Measurements from ENCODE around the gene FSD1L.

The FSD1L gene

DNA sequence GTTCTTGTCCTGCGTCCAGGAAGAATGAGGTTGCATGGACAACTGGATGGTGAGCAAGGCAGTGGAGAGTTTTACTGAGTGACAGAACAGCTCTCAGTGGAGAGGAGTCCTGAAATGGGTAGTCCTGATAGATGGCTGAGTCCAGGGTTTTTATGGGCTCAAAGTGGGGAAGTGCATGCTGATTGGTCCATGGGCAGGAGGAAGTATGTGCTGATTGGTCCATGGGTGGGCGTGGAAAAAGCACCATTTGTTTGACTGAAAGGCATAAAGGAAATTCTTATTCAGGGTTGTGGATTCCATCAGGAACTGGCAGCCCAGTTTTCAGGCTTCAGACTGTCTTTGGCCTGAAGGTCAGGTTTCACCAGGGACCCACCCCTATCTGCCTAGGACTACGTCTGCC lies 10.6 kb downstream of the FSD1L start:
- Histone ChIP-seq H2AFZ (ENCODE audit: insufficient read depth, low read length, poor library complexity) (no peak overlapping the region), H3K18ac (ENCODE audit: low read length) (no peak overlapping the region), H4K91ac (ENCODE audit: low read depth, low read length) (no peak overlapping the region), H2BK12ac (ENCODE audit: low read length) (no peak overlapping the region), H4K12ac (ENCODE audit: low read depth, low read length) (no peak overlapping the region), H3K9ac (ENCODE audit: low read length) (no peak overlapping the region), H2BK5ac (ENCODE audit: low read depth, low read length, poor library complexity) (no peak overlapping the region), H3K27ac (ENCODE audit: low read depth, low read length) (no peak overlapping the region), H3K27me3 (ENCODE audit: insufficient read depth, low read length) (no peaks in the 10 kb centered on the region), H4K8ac (ENCODE audit: low read depth, low read length) (no peak overlapping the region), H3K79me1 (ENCODE audit: low read length) (no peaks in the 10 kb centered on the region), H3K23ac (ENCODE audit: low read length) (no peak overlapping the region), H3K79me2 (ENCODE audit: control insufficient read depth, insufficient read depth, low read length, poor library complexity) (no peaks in the 10 kb centered on the region), H3K36me3 (ENCODE audit: control insufficient read depth in 1 of 2, insufficient read depth in 2 of 2, low read length in 2 of 2) (no peaks in the 10 kb centered on the region), H3K9me3 (ENCODE audit: insufficient read depth, low read depth, low read length) (peaks cover 5% of the 10 kb centered on the region), H3K14ac (ENCODE audit: low read length) (no peak overlapping the region), H3K4ac (ENCODE audit: low read depth, low read length) (no peak overlapping the region), H2AK5ac (ENCODE audit: low read length) (no peak overlapping the region), H3K4me3 (ENCODE audit: low read depth, low read length) (no peak overlapping the region), H3K4me1 (ENCODE audit: control insufficient read depth in 1 of 2, insufficient read depth in 2 of 2, low read length in 2 of 2) (peaks cover 0 to 2% of the 10 kb centered on the region in 2 experiments), H2BK120ac (ENCODE audit: insufficient read depth, low read length, poor library complexity) (no peak overlapping the region), H3K4me2 (ENCODE audit: low read length) (no peak overlapping the region)
- DNase-seq, result no peak
- WGBS (ENCODE audit: extremely low coverage, insufficient coverage, insufficient read length), result no CpG with 5 or more reads among the region's 3 CpGs

DNA sequence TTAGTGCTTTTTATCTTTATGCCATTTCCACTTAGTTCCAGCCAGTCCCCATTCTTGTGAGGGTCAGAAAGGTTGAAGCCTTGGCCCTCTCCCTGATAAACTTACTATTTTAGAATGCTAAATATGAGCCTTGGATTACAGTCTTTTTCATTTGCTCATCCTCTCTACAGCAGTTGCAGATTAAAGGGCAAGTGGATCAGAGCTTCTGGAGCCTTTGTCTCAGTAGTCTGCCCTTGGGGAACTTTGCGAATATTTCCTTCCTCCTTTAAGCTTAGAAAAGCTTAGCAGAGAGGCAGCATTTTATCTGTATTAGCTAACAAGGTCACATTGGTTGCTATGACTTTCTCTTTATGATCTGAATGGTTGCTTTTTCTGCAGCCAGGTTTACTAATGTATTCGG lies 11.5 kb downstream of the FSD1L start:
- no peak overlapping the region for H2BK120ac ChIP-seq (ENCODE audit: insufficient read depth, low read length, poor library complexity)
- no peaks in the 10 kb centered on the region for H3K36me3 ChIP-seq (ENCODE audit: control insufficient read depth in 1 of 2, insufficient read depth in 2 of 2, low read length in 2 of 2)
- no peak overlapping the region for H3K4me2 ChIP-seq (ENCODE audit: low read length)
- no peak overlapping the region for H4K91ac ChIP-seq (ENCODE audit: low read depth, low read length)
- no peak overlapping the region for H4K12ac ChIP-seq (ENCODE audit: low read depth, low read length)
- H3K9me3 ChIP-seq (ENCODE audit: insufficient read depth, low read depth, low read length), result peaks cover 5% of the 10 kb centered on the region
- peak in 1 of 2 donors; percentile 68 for DNase-seq
- H3K9ac ChIP-seq (ENCODE audit: low read length), result no peak overlapping the region
- H2AFZ ChIP-seq (ENCODE audit: insufficient read depth, low read length, poor library complexity), result no peak overlapping the region
- no peak overlapping the region for H3K27ac ChIP-seq (ENCODE audit: low read depth, low read length)
- H3K79me2 ChIP-seq (ENCODE audit: control insufficient read depth, insufficient read depth, low read length, poor library complexity), result no peaks in the 10 kb centered on the region
- no peaks in the 10 kb centered on the region for H3K79me1 ChIP-seq (ENCODE audit: low read length)
- no peak overlapping the region for H3K4me3 ChIP-seq (ENCODE audit: low read depth, low read length)
- no peak overlapping the region for H3K23ac ChIP-seq (ENCODE audit: low read length)
- no CpG with 5 or more reads among the region's 2 CpGs for WGBS (ENCODE audit: extremely low coverage, insufficient coverage, insufficient read length)
- H4K8ac ChIP-seq (ENCODE audit: low read depth, low read length), result no peak overlapping the region
- no peak overlapping the region for H2AK5ac ChIP-seq (ENCODE audit: low read length)
- no peaks in the 10 kb centered on the region for H3K27me3 ChIP-seq (ENCODE audit: insufficient read depth, low read length)
- no peak overlapping the region for H3K18ac ChIP-seq (ENCODE audit: low read length)
- peaks cover 0 to 2% of the 10 kb centered on the region in 2 experiments for H3K4me1 ChIP-seq (ENCODE audit: control insufficient read depth in 1 of 2, insufficient read depth in 2 of 2, low read length in 2 of 2)
- H2BK5ac ChIP-seq (ENCODE audit: low read depth, low read length, poor library complexity), result no peak overlapping the region
- no peak overlapping the region for H3K4ac ChIP-seq (ENCODE audit: low read depth, low read length)
- no peak overlapping the region for H3K14ac ChIP-seq (ENCODE audit: low read length)
- no peak overlapping the region for H2BK12ac ChIP-seq (ENCODE audit: low read length)

DNA sequence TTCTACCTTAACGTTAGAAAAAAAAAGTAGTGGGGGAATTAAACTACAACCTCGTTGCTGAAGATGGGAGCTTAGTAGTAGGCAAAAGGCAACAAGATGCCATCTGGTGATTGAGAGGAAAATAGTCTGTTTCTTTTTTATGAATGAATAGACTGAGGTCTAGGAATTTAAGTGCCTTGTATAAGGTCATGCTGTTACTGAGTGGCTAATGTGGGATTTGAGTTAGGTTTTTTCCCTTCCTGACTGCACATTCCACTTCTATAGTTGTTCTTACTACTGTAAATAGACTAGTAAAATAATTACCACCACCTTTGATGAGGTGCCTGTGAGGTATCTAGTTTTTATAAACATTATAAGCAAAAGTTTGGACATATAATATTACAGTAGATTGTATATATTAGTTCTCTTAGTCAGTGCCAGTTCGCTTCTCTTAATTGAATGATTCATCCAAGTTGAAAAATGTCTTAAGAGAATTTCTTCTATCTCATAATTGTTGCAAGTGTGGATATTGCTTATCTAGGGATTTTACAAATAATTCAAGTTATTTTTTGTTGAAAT lies 19.1 kb downstream of the FSD1L start:
- Histone ChIP-seq H4K12ac (ENCODE audit: low read depth, low read length) (no peak overlapping the region), H3K27ac (ENCODE audit: low read depth, low read length) (no peak overlapping the region), H3K23ac (ENCODE audit: low read length) (no peak overlapping the region)

DNA sequence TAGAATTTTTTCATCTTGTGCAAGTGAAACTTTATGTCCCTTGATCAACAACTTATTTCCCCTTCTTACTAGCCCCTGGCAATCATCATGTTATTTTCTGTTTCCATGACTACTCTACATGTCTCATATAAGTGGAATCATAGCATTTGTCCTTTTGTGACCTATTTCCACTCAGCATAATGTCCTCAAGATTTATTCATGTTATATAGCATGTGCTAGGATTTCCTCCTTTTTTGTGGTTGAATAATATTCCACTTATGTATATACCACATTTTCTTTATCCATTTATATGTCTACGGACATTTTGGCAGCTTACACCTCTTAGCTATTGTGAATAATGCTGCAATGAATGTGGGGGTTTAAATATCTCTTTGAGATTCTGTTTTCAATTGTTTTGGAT lies 21.0 kb downstream of the FSD1L start:
- Histone ChIP-seq H3K23ac (ENCODE audit: low read length) (no peak overlapping the region), H3K18ac (ENCODE audit: low read length) (no peak overlapping the region), H2BK12ac (ENCODE audit: low read length) (no peak overlapping the region), H4K12ac (ENCODE audit: low read depth, low read length) (no peak overlapping the region), H3K27me3 (ENCODE audit: insufficient read depth, low read length) (no peaks in the 10 kb centered on the region), H3K79me2 (ENCODE audit: control insufficient read depth, insufficient read depth, low read length, poor library complexity) (no peaks in the 10 kb centered on the region), H2BK120ac (ENCODE audit: insufficient read depth, low read length, poor library complexity) (no peak overlapping the region), H4K8ac (ENCODE audit: low read depth, low read length) (no peak overlapping the region), H3K27ac (ENCODE audit: low read depth, low read length) (no peak overlapping the region), H3K79me1 (ENCODE audit: low read length) (no peaks in the 10 kb centered on the region), H3K4ac (ENCODE audit: low read depth, low read length) (no peak overlapping the region), H4K91ac (ENCODE audit: low read depth, low read length) (no peak overlapping the region), H3K4me2 (ENCODE audit: low read length) (no peak overlapping the region), H3K9ac (ENCODE audit: low read length) (no peak overlapping the region), H2AK5ac (ENCODE audit: low read length) (no peak overlapping the region), H3K36me3 (ENCODE audit: control insufficient read depth in 1 of 2, insufficient read depth in 2 of 2, low read length in 2 of 2) (no peaks in the 10 kb centered on the region), H2AFZ (ENCODE audit: insufficient read depth, low read length, poor library complexity) (no peak overlapping the region), H3K4me3 (ENCODE audit: low read depth, low read length) (no peak overlapping the region), H3K14ac (ENCODE audit: low read length) (no peak overlapping the region), H3K9me3 (ENCODE audit: insufficient read depth, low read depth, low read length) (no peaks in the 10 kb centered on the region), H2BK5ac (ENCODE audit: low read depth, low read length, poor library complexity) (no peak overlapping the region), H3K4me1 (ENCODE audit: control insufficient read depth in 1 of 2, insufficient read depth in 2 of 2, low read length in 2 of 2) (no peaks in the 10 kb centered on the region)
- DNase-seq, result no peak
- WGBS (ENCODE audit: extremely low coverage, insufficient coverage, insufficient read length), result no CpG with 5 or more reads among the region's 1 CpG

More for the DNA sequence above, 19.1 kb downstream of the FSD1L start:
- H3K9ac ChIP-seq (ENCODE audit: low read length), result no peak overlapping the region
- H3K4me1 ChIP-seq (ENCODE audit: control insufficient read depth in 1 of 2, insufficient read depth in 2 of 2, low read length in 2 of 2), result no peaks in the 10 kb centered on the region
- H3K14ac ChIP-seq (ENCODE audit: low read length), result no peak overlapping the region
- no peaks in the 10 kb centered on the region for H3K36me3 ChIP-seq (ENCODE audit: control insufficient read depth in 1 of 2, insufficient read depth in 2 of 2, low read length in 2 of 2)
- H4K91ac ChIP-seq (ENCODE audit: low read depth, low read length), result no peak overlapping the region
- no peaks in the 10 kb centered on the region for H3K79me1 ChIP-seq (ENCODE audit: low read length)
- H2BK120ac ChIP-seq (ENCODE audit: insufficient read depth, low read length, poor library complexity), result no peak overlapping the region
- H4K8ac ChIP-seq (ENCODE audit: low read depth, low read length), result no peak overlapping the region
- no peak overlapping the region for H3K4ac ChIP-seq (ENCODE audit: low read depth, low read length)
- no peak overlapping the region for H2AFZ ChIP-seq (ENCODE audit: insufficient read depth, low read length, poor library complexity)
- H3K27me3 ChIP-seq (ENCODE audit: insufficient read depth, low read length), result no peaks in the 10 kb centered on the region
- no peak overlapping the region for H2AK5ac ChIP-seq (ENCODE audit: low read length)
- H2BK5ac ChIP-seq (ENCODE audit: low read depth, low read length, poor library complexity), result no peak overlapping the region
- no peak overlapping the region for H3K4me3 ChIP-seq (ENCODE audit: low read depth, low read length)
- DNase-seq, result no peak
- no peak overlapping the region for H3K4me2 ChIP-seq (ENCODE audit: low read length)
- no peaks in the 10 kb centered on the region for H3K9me3 ChIP-seq (ENCODE audit: insufficient read depth, low read depth, low read length)
- no CpG with 5 or more reads among the region's 3 CpGs for WGBS (ENCODE audit: extremely low coverage, insufficient coverage, insufficient read length)
- no peaks in the 10 kb centered on the region for H3K79me2 ChIP-seq (ENCODE audit: control insufficient read depth, insufficient read depth, low read length, poor library complexity)
- no peak overlapping the region for H2BK12ac ChIP-seq (ENCODE audit: low read length)
- no peak overlapping the region for H3K18ac ChIP-seq (ENCODE audit: low read length)
